HepG2 (cell line): ENCODE measurements around the gene CCDC167. TPM values are rescaled to one million over a fixed set of nuclear protein-coding genes. Genes with fewer than 3 reads are reported as not detected.

Experiments
- AGO1 ChIP-seq: fragments of 200-400 bp; formaldehyde crosslinking; IDR thresholded peaks from 2 replicates; pipeline ENCODE4 v1.6.1; 2017; ENCODE audit warnings: mild to moderate bottlenecking, low read depth, low read length, moderate library complexity; ENCODE audit not compliant: poor library complexity, severe bottlenecking
- ATF3 ChIP-seq: sonication (generic); formaldehyde crosslinking; IDR thresholded peaks from 2 replicates; pipeline ENCODE4 v1.4.0; 2020; ENCODE audit warnings: missing genetic modification reagents
- FOXK2 ChIP-seq: fragments of 450-650 bp; IDR thresholded peaks from 2 replicates; pipeline ENCODE4 v1.6.1; 2016
- MAZ ChIP-seq, 2 experiments: sonication (generic) in 1 of 2; formaldehyde crosslinking in 1 of 2; IDR thresholded peaks; 2 replicates each; pipeline versions ENCODE4 v1.5.0 to v1.6.1; 2012 to 2020; ENCODE audit warnings: low read depth in 2 of 2, mild to moderate bottlenecking in 2 of 2, borderline replicate concordance in 1 of 2, improper control_type of control experiment in 1 of 2, low read length in 1 of 2, missing genetic modification reagents in 1 of 2, moderate library complexity in 1 of 2
- MIER2 ChIP-seq: IDR thresholded peaks from 2 replicates; pipeline ENCODE4 v1.6.1; 2016; ENCODE audit warnings: missing biosample characterization, missing genetic modification reagents
- MYC ChIP-seq: sonication (generic); formaldehyde crosslinking; IDR thresholded peaks from 2 replicates; pipeline ENCODE4 v1.9.0; 2021; ENCODE audit warnings: missing genetic modification reagents, borderline replicate concordance
- NFE2L1 ChIP-seq: sonication (generic); formaldehyde crosslinking; IDR thresholded peaks from 2 replicates; pipeline ENCODE4 v1.4.0; 2020; ENCODE audit warnings: missing genetic modification reagents, mild to moderate bottlenecking, borderline replicate concordance
- SNRNP70 ChIP-seq: fragments of 200-400 bp; formaldehyde crosslinking; IDR thresholded peaks from 2 replicates; pipeline ENCODE4 v1.6.1; 2017; ENCODE audit warnings: mild to moderate bottlenecking, low read depth, low read length, moderate library complexity
- U2AF1 ChIP-seq: fragments of 200-400 bp; formaldehyde crosslinking; optimal IDR thresholded peaks from 2 replicates; pipeline ENCODE3; 2017; ENCODE audit warnings: mild to moderate bottlenecking, low read depth, low read length
- ZNF280B ChIP-seq: sonication (generic); formaldehyde crosslinking; IDR thresholded peaks from 2 replicates; pipeline ENCODE4 v1.5.0; 2020; ENCODE audit warnings: missing genetic modification reagents, mild to moderate bottlenecking, borderline replicate concordance
- ZNF326 ChIP-seq: sonication (generic); formaldehyde crosslinking; IDR thresholded peaks from 2 replicates; pipeline ENCODE4 v1.4.0; 2020; ENCODE audit warnings: missing genetic modification reagents, borderline replicate concordance
- ZNF333 ChIP-seq: sonication (generic); formaldehyde crosslinking; IDR thresholded peaks from 2 replicates; pipeline ENCODE4 v1.4.0; 2020; ENCODE audit warnings: mild to moderate bottlenecking, missing genetic modification reagents, borderline replicate concordance
- ZNF414 ChIP-seq: sonication (generic); formaldehyde crosslinking; IDR thresholded peaks from 2 replicates; pipeline ENCODE4 v1.5.0; 2020; ENCODE audit warnings: missing genetic modification reagents
- ZNF598 ChIP-seq: sonication (generic); formaldehyde crosslinking; IDR thresholded peaks from 2 replicates; pipeline ENCODE4 v1.5.1; 2020; ENCODE audit warnings: mild to moderate bottlenecking, missing genetic modification reagents, borderline replicate concordance
- ZSCAN31 ChIP-seq: sonication (generic); formaldehyde crosslinking; IDR thresholded peaks from 2 replicates; pipeline ENCODE4 v1.5.0; 2020; ENCODE audit warnings: low read depth, mild to moderate bottlenecking, missing genetic modification reagents
- polyA plus RNA-seq, 8 experiments: library from polyadenylated mRNA; depleted of rRNA in 3 of 8; stranded (reverse) in 7 of 8; unstranded in 1 of 8; fragments of >200 nt; fragmentation: Illumina TruSeq in 4 of 8; extraction: Trizol in 4 of 8; gene quantifications; 2 replicates each; pipeline versions ENCODE4 v1.2.1 to v1.2.3, GENCODE V29; 2011 to 2016; ENCODE audit warnings: low read depth in 4 of 8, missing spikeins in 1 of 8, mixed read lengths in 1 of 8; ENCODE audit not compliant: insufficient read depth in 1 of 8
- total RNA-seq, 5 experiments: library from RNA; depleted of rRNA; stranded (reverse); fragments of >200 nt; fragmentation: Illumina TruSeq; extraction: Trizol; gene quantifications; 2 replicates each; pipeline ENCODE4 v1.2.3, GENCODE V29; 2016; ENCODE audit warnings: low read depth in 1 of 5
- TF ChIP-seq, protein P1 (sequence below): sonication (generic); formaldehyde crosslinking; IDR thresholded peaks from 2 replicates; pipeline ENCODE4 v1.4.0; 2020; ENCODE audit warnings: mild to moderate bottlenecking, low read depth, missing genetic modification reagents
- TF ChIP-seq, protein P2 (sequence below): sonication (generic); formaldehyde crosslinking; IDR thresholded peaks from 2 replicates; pipeline ENCODE4 v1.8.0; 2022; ENCODE audit warnings: mild to moderate bottlenecking, missing genetic modification reagents, moderate library complexity
- TF ChIP-seq, protein P3 (sequence below): sonication (generic); formaldehyde crosslinking; IDR thresholded peaks from 2 replicates; pipeline ENCODE4 v1.8.0; 2022; ENCODE audit warnings: missing genetic modification reagents, mild to moderate bottlenecking, inconsistent platforms, borderline replicate concordance
- TF ChIP-seq, protein P4 (sequence below): IDR thresholded peaks from 2 replicates; pipeline ENCODE4 v1.6.1; 2018; ENCODE audit warnings: missing genetic modification reagents

The CCDC167 gene
- total and polyA plus RNA-seq, 2 of the 13 experiments (the other 11 are each of a cell fraction or from before 2014, with no cell fraction given), result 48.4 to 66.8 TPM

DNA sequence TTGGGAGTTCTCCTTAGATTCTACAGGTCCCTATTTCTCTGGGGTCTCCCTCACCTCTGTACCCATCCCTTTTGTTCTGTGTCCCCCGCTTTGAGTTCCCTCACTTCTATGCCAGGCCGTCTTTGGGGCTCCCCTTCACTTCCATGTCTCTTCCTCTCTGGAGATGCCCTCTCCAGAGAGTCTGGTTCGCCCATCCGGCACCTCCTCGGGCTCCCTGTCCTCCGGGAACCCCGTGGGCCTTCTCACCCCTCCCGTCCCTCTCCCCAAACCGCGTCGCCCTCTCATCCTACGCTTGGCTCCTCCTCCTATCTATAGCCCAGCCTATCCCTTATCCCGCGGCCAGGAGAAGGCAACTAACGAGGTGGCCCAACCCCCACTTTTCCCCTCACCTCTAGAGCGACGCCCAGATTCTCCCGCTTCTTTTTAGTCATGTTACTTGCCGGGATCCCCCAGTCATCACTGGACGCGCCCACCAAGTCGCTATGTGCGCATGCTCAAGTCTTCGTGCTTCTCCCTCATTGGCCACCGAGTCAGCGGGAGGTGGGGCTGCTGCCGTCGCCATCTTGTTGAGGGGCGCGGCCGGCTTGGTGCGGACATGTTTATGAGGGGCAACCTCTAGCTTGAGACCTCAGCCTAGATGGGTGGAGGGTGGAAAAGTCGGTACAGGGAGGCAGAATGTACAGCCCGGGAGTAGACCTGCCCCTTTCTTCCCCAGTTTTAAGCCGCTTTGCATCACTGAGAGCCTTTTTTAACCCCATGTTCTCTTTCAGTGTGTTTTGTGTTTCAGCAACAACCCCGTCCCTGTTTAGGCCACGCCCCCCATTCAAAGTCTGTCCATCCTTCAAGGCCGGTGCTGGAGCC lies at the start of gene CCDC167 (continued):
- TF ChIP-seq SNRNP70 (no peak), ZNF333 (CRISPR knock-in tag) (no peak), ZNF414 (no peak), MAZ (IDR thresholded peaks at IDR 0.05; ENCODE audit: borderline replicate concordance, low read depth, low read length) (no peak), MAZ (CRISPR knock-in tag; IDR thresholded peaks at IDR 0.05; ENCODE audit: low read depth) (peak; percentile 79; the same call in 1 of the 2 replicates), U2AF1 (peak; percentile 86), MYC (peak; percentile 31; the same call in 1 of the 2 replicates), ATF3 (CRISPR knock-in tag) (no peak), FOXK2 (peak; percentile 34; the same call in 1 of the 2 replicates), ZNF326 (CRISPR knock-in tag) (no peak), ZSCAN31 (CRISPR knock-in tag) (peak; percentile 90), NFE2L1 (CRISPR knock-in tag) (no peak), AGO1 (no peak), MIER2 (CRISPR knock-in tag) (peak; percentile 47; the same call in 1 of the 2 replicates), ZNF598 (CRISPR knock-in tag) (0 out of 2 replicates have a peak, but pooled peaks have one; percentile 48), ZNF280B (peak; percentile 64; the same call in 1 of the 2 replicates)
- TF ChIP-seq, protein P1, sequence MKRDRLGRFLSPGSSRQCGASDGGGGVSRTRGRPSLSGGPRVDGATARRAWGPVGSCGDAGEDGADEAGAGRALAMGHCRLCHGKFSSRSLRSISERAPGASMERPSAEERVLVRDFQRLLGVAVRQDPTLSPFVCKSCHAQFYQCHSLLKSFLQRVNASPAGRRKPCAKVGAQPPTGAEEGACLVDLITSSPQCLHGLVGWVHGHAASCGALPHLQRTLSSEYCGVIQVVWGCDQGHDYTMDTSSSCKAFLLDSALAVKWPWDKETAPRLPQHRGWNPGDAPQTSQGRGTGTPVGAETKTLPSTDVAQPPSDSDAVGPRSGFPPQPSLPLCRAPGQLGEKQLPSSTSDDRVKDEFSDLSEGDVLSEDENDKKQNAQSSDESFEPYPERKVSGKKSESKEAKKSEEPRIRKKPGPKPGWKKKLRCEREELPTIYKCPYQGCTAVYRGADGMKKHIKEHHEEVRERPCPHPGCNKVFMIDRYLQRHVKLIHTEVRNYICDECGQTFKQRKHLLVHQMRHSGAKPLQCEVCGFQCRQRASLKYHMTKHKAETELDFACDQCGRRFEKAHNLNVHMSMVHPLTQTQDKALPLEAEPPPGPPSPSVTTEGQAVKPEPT (CRISPR knock-in tag), result peak; percentile 76; the same call in 1 of the 2 replicates
- TF ChIP-seq, protein P2, sequence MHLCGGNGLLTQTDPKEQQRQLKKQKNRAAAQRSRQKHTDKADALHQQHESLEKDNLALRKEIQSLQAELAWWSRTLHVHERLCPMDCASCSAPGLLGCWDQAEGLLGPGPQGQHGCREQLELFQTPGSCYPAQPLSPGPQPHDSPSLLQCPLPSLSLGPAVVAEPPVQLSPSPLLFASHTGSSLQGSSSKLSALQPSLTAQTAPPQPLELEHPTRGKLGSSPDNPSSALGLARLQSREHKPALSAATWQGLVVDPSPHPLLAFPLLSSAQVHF, result no peak
- TF ChIP-seq, protein P3, sequence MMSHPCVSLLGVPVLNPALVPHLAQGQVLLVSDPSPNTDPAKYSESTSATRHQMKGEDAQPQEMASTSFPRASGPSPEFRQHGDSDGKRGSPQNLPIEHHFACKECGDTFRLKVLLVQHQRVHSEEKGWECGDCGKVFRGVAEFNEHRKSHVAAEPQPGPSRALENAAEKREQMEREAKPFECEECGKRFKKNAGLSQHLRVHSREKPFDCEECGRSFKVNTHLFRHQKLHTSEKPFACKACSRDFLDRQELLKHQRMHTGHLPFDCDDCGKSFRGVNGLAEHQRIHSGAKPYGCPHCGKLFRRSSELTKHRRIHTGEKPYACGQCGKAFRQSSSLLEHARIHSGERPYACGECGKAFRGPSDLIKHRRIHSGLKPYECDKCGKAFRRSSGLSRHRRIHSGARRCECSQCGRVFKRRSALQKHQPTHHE (CRISPR knock-in tag), result peak; percentile 66; the same call in 1 of the 2 replicates
- TF ChIP-seq, protein P4, sequence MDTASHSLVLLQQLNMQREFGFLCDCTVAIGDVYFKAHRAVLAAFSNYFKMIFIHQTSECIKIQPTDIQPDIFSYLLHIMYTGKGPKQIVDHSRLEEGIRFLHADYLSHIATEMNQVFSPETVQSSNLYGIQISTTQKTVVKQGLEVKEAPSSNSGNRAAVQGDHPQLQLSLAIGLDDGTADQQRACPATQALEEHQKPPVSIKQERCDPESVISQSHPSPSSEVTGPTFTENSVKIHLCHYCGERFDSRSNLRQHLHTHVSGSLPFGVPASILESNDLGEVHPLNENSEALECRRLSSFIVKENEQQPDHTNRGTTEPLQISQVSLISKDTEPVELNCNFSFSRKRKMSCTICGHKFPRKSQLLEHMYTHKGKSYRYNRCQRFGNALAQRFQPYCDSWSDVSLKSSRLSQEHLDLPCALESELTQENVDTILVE, result 0 out of 2 replicates have a peak, but pooled peaks have one; percentile 28
